HG03064 (cell line): ENCODE data around the gene CDC45.
A peak's percentile ranks its signal among the peaks of the same experiment; 100 is the strongest.

Source experiments
- ATAC-seq: cut with Tn5 transposase; IDR thresholded peaks from one replicate; pipeline ENCODE4 v1.9.1; 2021; ENCODE audit warnings: low read depth; ENCODE audit not compliant: unreplicated experiment

The CDC45 gene

DNA sequence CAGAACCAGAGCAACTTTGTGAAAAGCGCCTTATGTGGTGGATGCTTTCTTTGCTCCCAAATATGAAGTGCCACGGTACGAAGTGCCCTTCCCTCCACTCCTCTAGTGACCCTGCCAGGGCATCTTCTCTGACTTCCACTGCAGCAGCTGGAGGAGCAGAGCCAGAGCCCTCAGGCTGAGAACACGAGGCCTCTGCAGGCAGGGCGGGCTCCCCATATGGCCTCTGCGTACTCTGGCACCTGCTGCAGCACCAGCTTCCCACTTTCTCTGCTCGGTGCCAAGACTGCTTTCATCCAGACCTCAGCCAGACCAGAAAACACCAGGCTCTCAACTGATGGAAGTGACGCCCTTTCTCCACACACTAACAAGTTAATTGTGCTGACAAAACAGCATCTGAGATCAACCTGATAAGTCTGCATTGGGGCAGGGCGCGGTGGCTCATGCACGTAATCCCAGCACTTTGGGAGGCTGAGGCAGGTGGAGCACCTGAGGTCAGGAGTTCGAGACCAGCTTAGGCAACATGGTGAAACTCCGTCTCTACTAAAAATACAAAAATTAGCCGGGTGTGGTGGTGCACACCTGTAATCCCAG is 13.5 kb upstream of the CDC45 start:
- no peak for ATAC-seq

DNA sequence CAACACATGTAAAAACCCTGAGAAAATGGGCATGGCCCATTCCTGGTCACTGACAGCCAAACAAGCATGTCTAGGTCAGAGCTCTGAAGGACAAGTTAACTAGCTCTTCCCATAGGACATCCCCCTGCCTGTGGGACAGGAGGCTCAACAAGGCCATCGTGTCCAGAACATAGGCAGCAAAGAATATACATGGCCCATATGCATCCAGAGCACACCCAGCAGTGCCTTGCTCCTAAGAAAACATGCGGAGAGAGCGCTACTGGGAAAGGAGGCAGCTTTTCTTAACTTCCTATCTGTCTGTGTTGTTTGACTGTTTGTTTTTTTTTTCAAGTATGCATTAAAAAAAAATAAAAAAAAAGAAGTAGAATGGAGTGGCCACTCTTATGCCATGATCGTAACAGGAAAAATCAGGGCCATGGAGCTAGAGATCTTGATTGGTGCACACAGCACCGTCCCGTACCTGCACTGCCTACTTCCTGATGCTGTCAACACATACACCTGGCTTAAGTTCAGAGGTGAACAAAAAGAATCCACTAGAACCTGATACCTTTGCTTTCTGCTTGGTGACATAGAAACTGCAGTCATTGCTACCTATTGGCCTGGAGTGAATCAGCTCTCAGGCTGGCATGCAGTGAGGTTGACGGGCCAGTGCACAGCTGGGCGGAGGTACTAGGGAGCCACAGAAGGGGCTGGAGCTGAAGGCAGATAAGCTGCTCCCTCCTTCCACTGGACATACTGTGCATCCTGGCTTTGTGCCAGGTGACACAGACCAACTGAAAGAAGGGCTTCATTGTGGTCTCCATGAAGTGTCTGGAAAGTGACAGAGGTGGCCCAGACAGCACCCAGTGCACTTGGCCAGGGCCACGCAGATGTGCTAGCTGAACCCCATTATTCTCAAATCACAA is 12.6 kb upstream of the CDC45 start:
- no peak for ATAC-seq

DNA sequence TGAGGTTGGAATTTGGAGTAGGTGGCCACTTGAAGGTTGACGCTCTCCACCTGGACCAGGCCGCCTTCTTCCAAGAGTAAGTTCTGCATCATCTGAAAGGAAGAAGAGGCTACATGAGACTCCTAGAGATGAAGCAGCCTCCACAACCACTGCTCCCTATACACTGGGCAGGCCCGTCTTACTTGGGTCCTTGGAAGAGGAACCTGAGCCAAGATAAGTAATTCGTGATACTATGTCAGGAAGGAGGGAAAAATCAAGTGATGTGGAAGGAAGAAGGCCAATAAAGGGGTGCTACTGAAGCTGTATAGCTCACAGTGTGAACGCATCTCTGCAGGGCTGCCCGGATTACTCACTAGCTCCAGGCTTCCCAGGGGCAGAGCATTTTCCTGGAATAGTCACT is 11.8 kb upstream of the CDC45 start:
- no peak for ATAC-seq

DNA sequence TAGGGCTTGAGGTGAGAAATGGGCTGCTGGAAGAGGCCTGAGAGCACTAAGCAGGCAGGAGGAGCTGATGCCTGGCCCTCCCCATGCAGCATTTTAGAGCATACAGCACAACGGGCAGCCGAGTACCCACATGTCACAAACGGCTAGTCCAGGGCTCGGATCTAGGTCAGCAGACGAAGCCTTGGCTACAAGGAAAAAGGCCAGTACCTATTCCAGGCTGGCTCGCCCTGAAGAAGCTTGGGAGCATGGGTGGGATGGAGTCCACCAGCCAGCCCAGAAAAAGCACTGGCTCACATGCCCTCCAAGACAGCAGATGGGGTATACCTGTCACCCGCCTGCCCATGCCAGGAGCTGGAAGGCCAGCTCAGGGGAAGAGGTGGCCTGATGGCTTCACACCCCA is 10.3 kb upstream of the CDC45 start:
- no peak for ATAC-seq

GRCh38 chr22:19470010-19470409 is 9.7 kb upstream of the CDC45 start:
- ATAC-seq = no peak

DNA sequence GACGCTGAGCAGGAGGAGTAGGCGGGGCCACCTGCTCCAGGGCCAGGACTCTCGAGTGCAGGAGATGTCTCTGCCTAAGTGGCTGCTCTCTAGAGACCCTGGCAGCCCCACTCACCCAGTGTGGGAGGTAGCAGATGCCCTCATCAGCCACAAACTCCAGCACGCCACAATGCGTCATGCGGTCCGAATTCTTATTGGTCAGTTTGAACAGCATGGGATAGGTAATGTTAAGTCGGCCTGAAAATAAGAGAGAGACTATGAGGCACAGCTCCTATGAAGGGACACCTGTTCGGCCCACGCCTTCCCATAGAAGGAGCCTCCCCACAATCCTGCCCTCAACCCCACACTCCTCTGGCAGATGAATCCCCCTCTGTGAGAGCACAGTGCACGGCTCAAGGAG is 8.1 kb upstream of the CDC45 start:
- no peak for ATAC-seq

DNA sequence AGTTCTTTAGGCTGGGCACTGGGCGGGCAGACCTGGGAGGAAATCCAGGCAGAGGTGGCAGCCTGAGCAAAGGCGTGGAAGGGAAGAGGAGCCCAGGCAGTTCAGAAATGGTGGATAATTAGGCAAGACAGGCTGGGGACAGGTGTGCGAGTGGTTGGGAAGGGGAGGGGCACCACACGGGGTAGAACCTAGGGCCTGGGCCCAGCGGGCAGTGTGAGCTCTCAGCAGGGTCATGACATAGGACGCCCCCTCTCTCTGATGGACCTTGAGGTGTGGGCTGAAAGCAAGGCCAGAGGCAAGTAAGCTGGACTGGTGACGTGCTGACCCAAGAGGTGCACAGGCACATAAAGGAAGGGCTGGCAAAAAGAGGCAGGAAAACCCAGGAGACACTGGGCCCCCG is 7.5 kb upstream of the CDC45 start:
- ATAC-seq = no peak

DNA sequence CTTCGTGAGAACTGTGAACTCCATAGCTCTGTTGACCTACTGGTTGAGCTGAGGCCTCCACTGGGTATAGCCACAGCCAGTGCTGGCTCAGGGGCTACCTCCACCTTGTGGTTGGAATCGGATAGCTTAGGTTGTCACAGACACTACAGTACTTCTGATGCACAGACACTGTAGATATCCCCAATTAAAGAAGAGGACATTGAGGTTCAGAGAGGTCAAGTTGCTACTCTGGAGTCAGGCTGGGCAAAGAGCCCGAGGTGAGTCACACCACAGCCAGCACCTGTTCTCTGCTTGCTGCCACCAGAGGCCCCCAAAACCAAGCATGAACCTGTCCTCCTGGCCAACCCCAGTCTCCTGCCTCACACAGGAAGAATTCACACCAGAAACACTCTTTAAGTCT is 6.1 kb upstream of the CDC45 start:
- no peak for ATAC-seq

DNA sequence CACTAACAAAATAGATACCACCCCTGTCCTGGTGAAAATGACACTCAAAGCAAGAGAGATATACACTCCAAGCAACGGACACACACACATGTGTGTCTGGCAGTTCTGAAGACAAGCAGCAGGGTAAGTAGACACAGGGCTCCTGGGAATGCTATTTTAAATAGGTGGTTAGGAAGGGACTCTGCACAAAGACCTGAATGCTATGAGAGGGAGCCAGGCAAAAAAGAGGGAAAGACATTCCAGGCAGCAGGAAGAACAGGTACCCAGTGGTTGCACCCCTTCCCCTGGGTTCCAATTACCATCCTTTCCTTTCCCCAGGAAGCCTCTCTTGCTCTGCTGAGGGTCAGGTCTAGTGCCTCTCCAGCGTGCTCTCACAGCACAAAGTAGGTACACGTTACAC is 3.7 kb upstream of the CDC45 start:
- no peak for ATAC-seq

- no peak for ATAC-seq
Observed at GRCh38 chr22:19477321-19478044, 2.2 kb upstream of the CDC45 start.

DNA sequence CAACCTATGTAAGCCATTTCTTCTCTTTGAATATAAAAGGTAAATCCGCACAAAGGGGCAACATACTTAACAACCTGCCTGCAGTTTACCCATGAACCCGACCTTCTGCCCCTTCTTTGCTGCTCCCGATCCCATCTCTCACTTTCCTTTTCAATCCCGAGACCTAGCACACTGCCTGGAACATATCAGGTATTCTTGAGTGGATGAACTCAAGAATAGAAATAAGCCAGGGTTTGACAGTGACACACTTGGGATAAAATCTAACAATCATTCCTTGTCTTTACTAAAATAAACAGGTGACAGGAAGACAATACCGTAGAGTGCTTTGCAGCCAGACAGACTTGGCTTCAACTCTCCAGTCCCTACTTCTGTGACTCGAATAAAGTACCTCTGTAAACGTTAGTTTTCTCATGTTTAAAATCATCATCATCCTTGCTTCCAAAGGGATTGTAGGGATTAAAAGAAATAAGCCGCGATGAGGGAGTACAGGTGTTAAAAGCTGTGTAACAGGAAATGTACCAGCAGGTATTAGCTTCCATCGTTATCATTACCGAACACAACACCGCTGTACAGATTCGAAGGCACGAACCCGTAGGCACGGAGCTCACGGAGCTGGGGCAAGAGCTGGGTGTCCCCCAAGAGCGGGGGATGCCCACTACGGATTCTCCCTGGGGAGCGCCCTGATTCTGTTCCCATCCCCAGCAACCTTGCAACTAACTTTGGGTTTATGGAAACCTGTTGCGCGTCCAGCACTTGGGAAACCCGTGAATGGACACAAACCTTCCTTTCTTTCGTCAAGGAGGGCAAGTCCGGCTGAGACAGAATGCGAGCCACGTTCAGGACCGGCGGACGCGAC is 1.4 kb upstream of the CDC45 start:
- ATAC-seq = no peak

GRCh38 chr22:19478901-19479354 is 792 bp upstream of the CDC45 start, which contains the start of gene UFD1:
TSS of gene UFD1 (minus strand) at chr22:19479193. CDS start at chr22:19479085, 108 bp downstream.
- ATAC-seq = peak; percentile 47

GRCh38 chr22:19480173-19480568 is 451 bp downstream of the CDC45 start:
- ATAC-seq = no peak

- ATAC-seq = no peak
Observed at GRCh38 chr22:19480789-19481188, 1.1 kb downstream of the CDC45 start.

DNA sequence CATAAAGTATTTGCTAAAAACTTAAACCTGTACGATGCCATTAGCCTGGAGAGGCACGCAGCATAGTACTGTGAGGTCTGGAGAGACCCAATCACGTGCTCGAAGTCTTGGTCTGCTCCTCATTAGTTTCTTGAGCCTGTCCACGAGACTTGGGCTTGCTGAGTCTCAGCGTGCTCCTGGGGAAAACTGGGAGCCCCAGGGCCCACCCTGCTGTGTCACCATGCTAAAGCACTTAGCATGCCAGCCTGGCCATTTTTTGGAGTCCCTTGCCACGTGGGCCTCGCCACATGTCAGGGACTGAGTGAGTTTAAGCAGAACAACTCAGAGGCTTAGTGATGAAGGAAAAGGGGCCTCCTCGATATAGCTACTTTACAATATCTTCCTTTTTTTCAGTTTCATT is 2.6 kb downstream of the CDC45 start:
- ATAC-seq = no peak

GRCh38 chr22:19483481-19484244 is 3.9 kb downstream of the CDC45 start:
- ATAC-seq = no peak

GRCh38 chr22:19488285-19488684 is 8.6 kb downstream of the CDC45 start:
- no peak for ATAC-seq

- ATAC-seq = no peak
Observed at GRCh38 chr22:19488884-19489843, 9.4 kb downstream of the CDC45 start.
